SK-N-MC (cell line): Measurements from ENCODE around the gene NOX5.

Source experiments
- EZH2 ChIP-seq: fragments of 200-600 bp; sonication (generic); IDR thresholded peaks from one replicate; pipeline ENCODE4 v1.6.1; 2017; ENCODE audit warnings: antibody characterized with exemption
- POLR2AphosphoS5 ChIP-seq: IDR thresholded peaks from 2 replicates; pipeline ENCODE4 v1.6.1; 2012; ENCODE audit warnings: mild to moderate bottlenecking, low read depth, low read length, borderline replicate concordance

- no peak for TF ChIP-seq EZH2
- no peak for TF ChIP-seq POLR2AphosphoS5
Observed at GRCh38 chr15:69025320-69025719, 10.8 kb downstream of the NOX5 start.
